ENCODE results near the gene PRTFDC1.

PRTFDC1 gene

GRCh38 chr10:24816868-24817396 lies 135.5 kb downstream of the PRTFDC1 start:
- DNase-seq (ENCODE audit: low read depth): no peak
- no peak for TF ChIP-seq MYC (IDR thresholded peaks at IDR 0.05; ENCODE audit: low read depth, low read length)
- no peak for TF ChIP-seq POLR2A (IDR thresholded peaks at IDR 0.05; ENCODE audit: extremely low read depth, insufficient read length)
- no peak for TF ChIP-seq MAX (IDR thresholded peaks at IDR 0.05; ENCODE audit: low read depth, low read length)
- no peak for TF ChIP-seq CTCF (IDR thresholded peaks at IDR 0.05; ENCODE audit: low read depth, low read length)

GRCh38 chr10:24814568-24815313 lies 137.7 kb downstream of the PRTFDC1 start:
- no peak for TF ChIP-seq MAX (IDR thresholded peaks at IDR 0.05; ENCODE audit: low read depth, low read length)
- no peak for TF ChIP-seq MYC (IDR thresholded peaks at IDR 0.05; ENCODE audit: low read depth, low read length)
- TF ChIP-seq POLR2A (IDR thresholded peaks at IDR 0.05; ENCODE audit: extremely low read depth, insufficient read length): no peak
- TF ChIP-seq CTCF (IDR thresholded peaks at IDR 0.05; ENCODE audit: low read depth, low read length): no peak
- no peak overlapping the region for H3K4me3 ChIP-seq (ENCODE audit: low read depth, low read length)
- DNase-seq (ENCODE audit: low read depth): no peak

More at GRCh38 chr10:24816868-24817396, 135.5 kb downstream of the PRTFDC1 start:
- H3K4me3 ChIP-seq (ENCODE audit: low read depth, low read length): no peak overlapping the region

DNA sequence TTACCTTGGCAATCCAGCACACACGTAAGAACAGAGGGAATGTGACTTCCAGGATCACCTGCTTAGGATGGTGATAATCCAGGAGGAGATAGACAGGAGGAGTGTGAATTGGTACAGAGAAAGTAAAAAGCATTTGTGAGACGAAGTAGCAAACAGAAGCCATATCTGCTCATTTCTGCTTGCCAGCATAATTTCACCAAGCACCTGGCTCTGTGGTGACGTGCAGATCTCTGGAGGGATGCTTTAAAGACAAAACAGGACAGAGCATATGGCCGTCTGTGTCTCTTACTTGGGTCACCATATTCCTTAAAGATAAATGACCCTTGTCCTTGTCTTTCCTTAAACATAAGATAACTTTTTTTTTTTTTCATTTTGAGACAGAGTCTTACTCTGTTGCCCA lies 138.6 kb downstream of the PRTFDC1 start:
- no peak overlapping the region for H3K4me3 ChIP-seq (ENCODE audit: low read depth, low read length)
- TF ChIP-seq POLR2A (IDR thresholded peaks at IDR 0.05; ENCODE audit: extremely low read depth, insufficient read length) (no peak), MAX (IDR thresholded peaks at IDR 0.05; ENCODE audit: low read depth, low read length) (no peak), MYC (IDR thresholded peaks at IDR 0.05; ENCODE audit: low read depth, low read length) (no peak), CTCF (IDR thresholded peaks at IDR 0.05; ENCODE audit: low read depth, low read length) (no peak)
- no peak for DNase-seq (ENCODE audit: low read depth)

- H3K4me3 ChIP-seq (ENCODE audit: low read depth, low read length): no peak overlapping the region
- TF ChIP-seq MAX (IDR thresholded peaks at IDR 0.05; ENCODE audit: low read depth, low read length) (no peak), MYC (IDR thresholded peaks at IDR 0.05; ENCODE audit: low read depth, low read length) (no peak), CTCF (IDR thresholded peaks at IDR 0.05; ENCODE audit: low read depth, low read length) (no peak), POLR2A (IDR thresholded peaks at IDR 0.05; ENCODE audit: extremely low read depth, insufficient read length) (no peak)
- no peak for DNase-seq (ENCODE audit: low read depth)
Measured at GRCh38 chr10:24806262-24806661, 146.1 kb downstream of the PRTFDC1 start.

DNA sequence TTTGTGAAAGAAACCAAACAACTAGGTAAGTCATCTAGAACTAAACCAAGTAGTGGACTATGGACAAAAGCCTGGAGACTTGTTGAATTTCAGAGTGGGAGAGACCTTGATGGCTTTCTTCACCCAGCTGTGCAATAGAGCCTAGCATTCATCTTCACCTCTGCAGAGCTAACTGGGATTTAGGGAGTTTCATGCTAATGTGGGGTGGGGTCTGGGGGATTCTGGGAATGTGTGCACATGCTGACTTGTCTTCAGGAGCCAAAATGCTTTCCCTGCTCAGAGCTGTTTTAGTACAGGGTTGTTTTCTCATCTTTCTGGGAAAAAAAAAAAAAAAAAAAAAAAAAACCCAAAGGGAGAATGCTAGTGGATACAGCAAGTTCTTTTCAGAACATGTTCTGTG lies 147.4 kb downstream of the PRTFDC1 start:
- no peak for DNase-seq (ENCODE audit: low read depth)
- no peak overlapping the region for H3K4me3 ChIP-seq (ENCODE audit: low read depth, low read length)
- TF ChIP-seq POLR2A (IDR thresholded peaks at IDR 0.05; ENCODE audit: extremely low read depth, insufficient read length): no peak
- no peak for TF ChIP-seq CTCF (IDR thresholded peaks at IDR 0.05; ENCODE audit: low read depth, low read length)
- no peak for TF ChIP-seq MYC (IDR thresholded peaks at IDR 0.05; ENCODE audit: low read depth, low read length)
- no peak for TF ChIP-seq MAX (IDR thresholded peaks at IDR 0.05; ENCODE audit: low read depth, low read length)

Measured in NB4 (cell line).